C4-2B (cell line): ENCODE results near the gene GALNTL6.

Experiments used
- ZFX ChIP-seq: fragments of 450-650 bp; IDR thresholded peaks from 2 replicates; pipeline ENCODE4 v1.6.1; 2017
- TF ChIP-seq, protein P1 (sequence below): fragments of 450-650 bp; conservative IDR thresholded peaks from 2 replicates; pipeline ENCODE4 v1.5.1; 2017; ENCODE audit warnings: mild to moderate bottlenecking

DNA sequence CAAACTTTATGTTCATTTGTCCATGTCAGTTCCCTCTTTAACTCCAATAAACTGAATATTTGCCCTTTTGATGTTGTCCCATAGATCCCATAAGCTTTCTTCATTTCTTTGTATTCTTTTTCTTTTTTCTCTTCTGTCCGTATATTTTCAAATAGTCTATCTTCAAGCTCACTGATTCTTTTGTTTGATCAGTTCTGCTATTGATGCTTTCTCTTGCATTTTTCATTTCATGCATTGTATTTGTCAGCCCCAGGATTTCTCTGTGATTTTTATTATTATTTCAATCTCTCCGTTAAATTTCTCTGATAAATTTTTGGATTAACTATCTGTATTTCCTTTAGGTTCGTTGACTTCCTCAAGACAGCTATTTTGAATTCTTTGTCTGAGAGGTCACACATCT is 1082.5 kb downstream of the GALNTL6 start:
- TF ChIP-seq, protein P1, sequence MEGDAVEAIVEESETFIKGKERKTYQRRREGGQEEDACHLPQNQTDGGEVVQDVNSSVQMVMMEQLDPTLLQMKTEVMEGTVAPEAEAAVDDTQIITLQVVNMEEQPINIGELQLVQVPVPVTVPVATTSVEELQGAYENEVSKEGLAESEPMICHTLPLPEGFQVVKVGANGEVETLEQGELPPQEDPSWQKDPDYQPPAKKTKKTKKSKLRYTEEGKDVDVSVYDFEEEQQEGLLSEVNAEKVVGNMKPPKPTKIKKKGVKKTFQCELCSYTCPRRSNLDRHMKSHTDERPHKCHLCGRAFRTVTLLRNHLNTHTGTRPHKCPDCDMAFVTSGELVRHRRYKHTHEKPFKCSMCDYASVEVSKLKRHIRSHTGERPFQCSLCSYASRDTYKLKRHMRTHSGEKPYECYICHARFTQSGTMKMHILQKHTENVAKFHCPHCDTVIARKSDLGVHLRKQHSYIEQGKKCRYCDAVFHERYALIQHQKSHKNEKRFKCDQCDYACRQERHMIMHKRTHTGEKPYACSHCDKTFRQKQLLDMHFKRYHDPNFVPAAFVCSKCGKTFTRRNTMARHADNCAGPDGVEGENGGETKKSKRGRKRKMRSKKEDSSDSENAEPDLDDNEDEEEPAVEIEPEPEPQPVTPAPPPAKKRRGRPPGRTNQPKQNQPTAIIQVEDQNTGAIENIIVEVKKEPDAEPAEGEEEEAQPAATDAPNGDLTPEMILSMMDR, result no peak
- no peak for TF ChIP-seq ZFX
